HG02943 (cell line): ENCODE data around the gene ALDH8A1.
A peak's percentile ranks its signal among the peaks of the same experiment; 100 is the strongest.

ENCODE experiments used
- ATAC-seq: cut with Tn5 transposase; IDR thresholded peaks from one replicate; pipeline ENCODE4 v1.9.1; 2021; ENCODE audit warnings: mild to moderate bottlenecking, low read depth, moderate library complexity; ENCODE audit not compliant: unreplicated experiment

Gene ALDH8A1

DNA sequence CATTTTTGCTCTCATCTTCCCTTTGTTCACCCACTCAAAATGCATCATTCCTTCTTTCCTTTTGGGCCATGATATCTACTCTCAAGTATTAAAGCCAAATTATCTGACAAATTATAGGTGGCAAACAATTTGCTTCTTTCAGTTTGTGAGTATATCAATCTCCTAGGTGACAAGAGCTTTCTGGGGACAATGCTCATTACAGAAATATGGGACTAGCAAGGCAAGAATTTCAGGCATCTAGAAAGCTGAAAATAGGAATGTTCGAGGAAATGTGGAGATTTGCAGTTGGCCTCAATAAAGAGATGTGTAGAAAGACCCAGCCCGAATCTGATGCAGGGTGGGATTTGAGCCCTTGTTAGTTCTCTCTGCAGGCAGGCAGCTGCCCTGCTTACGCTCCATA lies 71.8 kb downstream of the ALDH8A1 start:
- ATAC-seq, result no peak

DNA sequence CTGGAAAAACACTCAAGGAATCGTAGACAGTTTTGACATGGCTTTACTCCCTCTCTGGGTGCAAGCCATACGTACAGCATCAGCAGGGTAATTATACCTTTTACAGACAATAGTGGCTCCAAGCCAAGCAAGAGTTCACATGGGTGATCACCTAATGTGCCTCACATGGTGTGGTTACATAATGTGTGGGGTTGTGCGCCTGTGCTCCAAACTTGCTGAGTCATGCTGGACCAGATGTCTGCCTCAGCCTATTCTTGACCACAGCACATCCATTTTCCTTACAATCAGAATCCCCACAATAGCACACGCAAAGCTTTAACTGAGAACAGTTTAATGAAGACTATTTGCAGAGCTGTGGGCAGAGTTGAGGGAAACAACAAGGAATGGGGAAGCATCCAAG lies 74.5 kb downstream of the ALDH8A1 start:
- ATAC-seq, result no peak

DNA sequence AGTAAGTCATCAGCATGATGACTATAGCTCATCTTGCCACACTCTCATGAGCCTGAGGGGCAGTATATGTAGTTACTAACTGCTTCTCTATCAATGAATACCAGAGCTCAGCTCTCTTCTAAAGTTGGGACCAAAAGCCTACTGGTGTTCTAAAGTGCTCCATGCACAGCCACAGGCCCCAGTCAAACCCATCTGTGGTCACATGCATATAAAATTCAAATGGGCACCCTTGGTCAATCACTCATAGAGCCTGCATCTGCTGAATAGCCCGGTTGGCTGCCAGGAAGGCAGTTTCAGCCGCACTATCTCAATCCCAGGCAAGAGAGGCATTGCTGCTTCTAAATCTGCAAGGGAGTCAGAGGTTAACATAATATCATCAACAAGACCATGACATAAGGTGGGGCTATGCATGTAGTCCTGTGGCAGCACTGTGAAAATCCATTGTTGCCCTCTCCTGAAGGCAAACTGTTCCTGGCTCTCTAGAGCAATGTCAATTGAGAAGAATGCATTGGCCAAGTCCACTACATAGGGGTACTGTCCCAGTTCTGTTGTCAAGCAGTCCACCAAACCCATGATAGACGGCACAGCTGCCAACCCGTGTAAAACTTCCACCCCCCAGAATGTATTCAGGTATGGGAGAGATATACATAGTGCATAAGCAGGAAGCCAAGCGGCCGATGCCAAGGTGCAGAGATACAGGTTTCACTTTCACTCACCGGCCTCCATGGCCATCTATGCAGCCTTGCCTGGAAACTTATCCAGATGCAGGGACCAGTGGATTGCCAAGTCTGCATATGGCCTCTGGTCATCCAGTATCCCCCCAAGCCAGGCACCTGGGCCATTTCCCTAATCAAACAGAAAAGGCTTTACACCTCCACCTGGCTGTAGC lies 76.2 kb downstream of the ALDH8A1 start:
- ATAC-seq, result peak; percentile 33

GRCh38 chr6:134870677-134871498 lies 79.0 kb downstream of the ALDH8A1 start:
- ATAC-seq, result peak; percentile 90

DNA sequence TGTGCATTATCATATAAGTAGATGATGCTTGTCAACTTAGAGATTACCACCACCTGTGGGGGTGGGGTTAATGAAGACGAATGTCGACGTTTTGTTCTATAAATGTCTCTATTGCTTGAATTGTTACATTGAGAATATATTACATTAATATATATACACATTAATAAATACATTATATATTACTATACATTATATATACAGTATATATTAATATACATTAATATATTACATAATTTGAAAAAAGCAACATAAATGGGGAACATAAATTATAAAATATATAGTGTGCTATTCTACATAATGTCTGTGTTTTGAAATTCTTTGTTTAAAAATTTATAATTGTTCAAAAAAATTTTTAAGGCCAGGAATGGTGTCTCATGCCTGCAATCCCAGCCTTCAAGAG lies 81.1 kb downstream of the ALDH8A1 start:
- ATAC-seq, result no peak
